SU-DHL-6 (cell line): ENCODE measurements around the gene PLXDC1.

ENCODE experiments used
- H2AFZ ChIP-seq: fragments of 200-600 bp; sonication (generic); 2 replicates; pipeline ENCODE4 v1.6.1; 2014; ENCODE audit warnings: low read depth, mild to moderate bottlenecking, moderate library complexity, mixed read lengths, antibody characterized with exemption, low read length; ENCODE audit not compliant: severe bottlenecking
- H3F3A ChIP-seq: fragments of 200-600 bp; shearing (Covaris generic); 2 replicates; pipeline ENCODE4 v1.6.0; 2016; ENCODE audit warnings: antibody characterized with exemption, mild to moderate bottlenecking; ENCODE audit not compliant: insufficient read depth
- H3K27ac ChIP-seq: fragments of 200-600 bp; sonication (generic); 2 replicates; pipeline ENCODE4 v1.5.1; 2016; ENCODE audit warnings: low read depth, mild to moderate bottlenecking, low read length, moderate library complexity, mixed read lengths
- H3K27me3 ChIP-seq: fragments of 200-600 bp; sonication (generic), shearing (Covaris generic); 2 replicates; pipeline ENCODE4 v1.6.0; 2014; ENCODE audit warnings: mild to moderate bottlenecking, low read length
- H3K36me3 ChIP-seq: fragments of 200-600 bp; sonication (generic); 2 replicates; pipeline ENCODE4 v1.6.1; 2014; ENCODE audit warnings: mild to moderate bottlenecking, low read length, mixed read lengths
- H3K4me2 ChIP-seq: fragments of 300-600, 200-600 bp; shearing (Covaris generic), sonication (generic); 2 replicates; pipeline ENCODE4 v1.6.0; 2014; ENCODE audit warnings: low read length, low read depth, mild to moderate bottlenecking; ENCODE audit not compliant: poor library complexity, severe bottlenecking
- H3K4me3 ChIP-seq: fragments of 200-600 bp; sonication (generic); 2 replicates; pipeline ENCODE4 v1.5.1; 2014; ENCODE audit warnings: antibody characterized with exemption, low read length, mild to moderate bottlenecking, mixed read lengths; ENCODE audit not compliant: insufficient read depth, poor library complexity, severe bottlenecking
- H3K79me2 ChIP-seq: fragments of 200-600 bp; sonication (generic); 2 replicates; pipeline ENCODE4 v1.6.1; 2014; ENCODE audit warnings: mild to moderate bottlenecking, low read length, moderate library complexity; ENCODE audit not compliant: insufficient read depth
- H3K9ac ChIP-seq: fragments of 200-600 bp; sonication (generic); 2 replicates; pipeline ENCODE4 v1.7.0; 2014; ENCODE audit warnings: mild to moderate bottlenecking, low read length
- H3K9me2 ChIP-seq: fragments of 200-600 bp; sonication (generic); replicated peaks from 2 replicates; pipeline ENCODE4 v1.6.1; 2014; ENCODE audit warnings: low read length; ENCODE audit not compliant: insufficient read depth
- H3K9me3 ChIP-seq: fragments of 200-600 bp; sonication (generic); 2 replicates; pipeline ENCODE4 v1.6.1; 2014; ENCODE audit warnings: low read length, mixed read lengths; ENCODE audit not compliant: insufficient read depth
- H4K20me1 ChIP-seq: fragments of 200-600 bp; sonication (generic); 2 replicates; pipeline ENCODE4 v1.6.1; 2014; ENCODE audit warnings: low read depth, mild to moderate bottlenecking, antibody characterized with exemption, low read length, moderate library complexity, mixed read lengths
- EZH2phosphoT487 ChIP-seq: fragments of 200-600 bp; sonication (generic), shearing (Covaris generic); conservative IDR thresholded peaks from 2 replicates; pipeline ENCODE4 v1.6.1; 2018; ENCODE audit warnings: mild to moderate bottlenecking, antibody characterized with exemption, low read length, moderate library complexity, mixed read lengths
- TF ChIP-seq, protein P1 (sequence below): fragments of 200-600 bp; sonication (generic); IDR thresholded peaks from one replicate; pipeline ENCODE4 v1.5.1; 2017; ENCODE audit warnings: antibody characterized with exemption, mild to moderate bottlenecking, low read length, moderate library complexity; ENCODE audit not compliant: insufficient read depth, poor library complexity, severe bottlenecking

PLXDC1 gene

DNA sequence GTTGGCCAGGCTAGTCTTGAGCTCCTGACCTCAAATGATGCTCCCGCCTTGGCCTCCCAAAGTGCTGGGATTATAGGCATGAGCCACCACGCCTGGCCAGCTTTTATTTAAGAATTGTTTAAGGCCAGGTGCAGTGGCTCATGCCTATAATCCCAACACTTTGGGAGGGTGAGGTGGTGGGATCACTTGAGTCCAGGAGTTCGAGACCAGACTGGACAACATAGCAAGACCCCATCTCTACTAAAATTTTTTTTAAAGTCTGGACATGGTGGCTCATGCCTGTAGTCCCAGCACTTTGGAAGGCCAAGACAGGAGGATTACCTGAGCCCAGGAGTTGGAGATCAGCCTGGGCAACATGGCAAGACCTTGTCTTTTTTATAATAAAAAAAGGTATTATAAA, 5.2 kb downstream of the PLXDC1 start:
- no peaks in the 10 kb centered on the region for H3K36me3 ChIP-seq
- no peak overlapping the region for H3K4me3 ChIP-seq
- H3K27ac ChIP-seq, result no peak overlapping the region
- TF ChIP-seq EZH2phosphoT487, result no peak
- TF ChIP-seq, protein P1, sequence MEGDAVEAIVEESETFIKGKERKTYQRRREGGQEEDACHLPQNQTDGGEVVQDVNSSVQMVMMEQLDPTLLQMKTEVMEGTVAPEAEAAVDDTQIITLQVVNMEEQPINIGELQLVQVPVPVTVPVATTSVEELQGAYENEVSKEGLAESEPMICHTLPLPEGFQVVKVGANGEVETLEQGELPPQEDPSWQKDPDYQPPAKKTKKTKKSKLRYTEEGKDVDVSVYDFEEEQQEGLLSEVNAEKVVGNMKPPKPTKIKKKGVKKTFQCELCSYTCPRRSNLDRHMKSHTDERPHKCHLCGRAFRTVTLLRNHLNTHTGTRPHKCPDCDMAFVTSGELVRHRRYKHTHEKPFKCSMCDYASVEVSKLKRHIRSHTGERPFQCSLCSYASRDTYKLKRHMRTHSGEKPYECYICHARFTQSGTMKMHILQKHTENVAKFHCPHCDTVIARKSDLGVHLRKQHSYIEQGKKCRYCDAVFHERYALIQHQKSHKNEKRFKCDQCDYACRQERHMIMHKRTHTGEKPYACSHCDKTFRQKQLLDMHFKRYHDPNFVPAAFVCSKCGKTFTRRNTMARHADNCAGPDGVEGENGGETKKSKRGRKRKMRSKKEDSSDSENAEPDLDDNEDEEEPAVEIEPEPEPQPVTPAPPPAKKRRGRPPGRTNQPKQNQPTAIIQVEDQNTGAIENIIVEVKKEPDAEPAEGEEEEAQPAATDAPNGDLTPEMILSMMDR, result no peak
- H4K20me1 ChIP-seq, result no peaks in the 10 kb centered on the region
- no peaks in the 10 kb centered on the region for H3F3A ChIP-seq
- no peak overlapping the region for H2AFZ ChIP-seq
- H3K27me3 ChIP-seq, result no peaks in the 10 kb centered on the region
- no peaks in the 10 kb centered on the region for H3K9me3 ChIP-seq
- H3K9me2 ChIP-seq, result no peaks in the 10 kb centered on the region
- no peaks in the 10 kb centered on the region for H3K79me2 ChIP-seq
- H3K4me2 ChIP-seq, result no peak overlapping the region
- H3K9ac ChIP-seq, result no peak overlapping the region

DNA sequence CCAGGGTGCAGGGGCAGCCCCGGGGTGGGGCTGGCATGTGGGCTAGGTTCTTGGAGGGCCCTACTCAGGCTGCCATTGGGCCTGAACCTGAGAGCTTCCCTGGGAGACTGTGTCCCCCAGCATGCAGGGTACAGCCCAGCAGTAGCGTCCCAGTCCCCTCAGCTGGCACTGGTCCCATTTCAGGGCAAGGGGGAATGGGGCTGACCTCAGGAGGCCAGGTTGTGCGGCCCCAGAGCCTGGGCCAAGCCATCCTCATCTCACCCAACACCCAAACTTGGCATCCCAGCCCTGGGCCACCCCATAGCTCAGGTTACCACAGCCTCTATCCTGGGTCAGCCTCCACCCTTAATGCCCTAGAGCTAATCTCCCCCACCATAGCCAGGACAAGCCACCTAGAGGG, 6.3 kb downstream of the PLXDC1 start:
- H3K79me2 ChIP-seq, result no peaks in the 10 kb centered on the region
- no peaks in the 10 kb centered on the region for H3K9me3 ChIP-seq
- no peaks in the 10 kb centered on the region for H3K27me3 ChIP-seq
- H3K9me2 ChIP-seq, result no peaks in the 10 kb centered on the region
- H3F3A ChIP-seq, result no peaks in the 10 kb centered on the region
- H3K4me3 ChIP-seq, result no peak overlapping the region
- H3K4me2 ChIP-seq, result no peak overlapping the region
- no peaks in the 10 kb centered on the region for H3K36me3 ChIP-seq
- no peak overlapping the region for H3K9ac ChIP-seq
- no peak overlapping the region for H3K27ac ChIP-seq
- no peak overlapping the region for H2AFZ ChIP-seq
- no peaks in the 10 kb centered on the region for H4K20me1 ChIP-seq
- TF ChIP-seq, protein P1, result no peak
- TF ChIP-seq EZH2phosphoT487, result no peak

DNA sequence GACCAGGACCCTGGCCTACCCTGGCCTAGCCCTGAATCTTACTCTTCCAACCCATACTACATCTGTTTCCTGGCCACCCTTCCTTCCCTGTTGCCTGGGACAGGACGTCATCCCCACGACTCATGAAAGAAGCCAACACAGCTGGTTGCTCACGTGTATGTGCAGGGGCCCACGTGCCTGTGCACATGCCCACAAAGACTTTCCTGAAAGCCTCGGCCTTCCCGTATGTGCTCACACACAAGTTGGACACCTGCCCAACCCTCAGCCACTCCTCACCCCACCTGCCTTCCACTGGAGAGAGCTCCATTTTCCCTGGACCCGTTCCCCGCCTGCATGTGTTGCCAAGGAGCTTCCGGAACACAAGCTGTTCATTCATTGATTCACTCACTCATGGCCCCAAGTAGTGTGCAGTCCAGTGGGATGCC, 7.0 kb downstream of the PLXDC1 start:
- TF ChIP-seq, protein P1, result no peak
- no peak for TF ChIP-seq EZH2phosphoT487
- H3K36me3 ChIP-seq, result no peaks in the 10 kb centered on the region
- no peak overlapping the region for H3K27ac ChIP-seq
- H3K9me3 ChIP-seq, result no peaks in the 10 kb centered on the region
- no peaks in the 10 kb centered on the region for H4K20me1 ChIP-seq
- no peak overlapping the region for H3K9ac ChIP-seq
- H3F3A ChIP-seq, result no peaks in the 10 kb centered on the region
- no peaks in the 10 kb centered on the region for H3K9me2 ChIP-seq
- no peak overlapping the region for H3K4me2 ChIP-seq
- no peak overlapping the region for H2AFZ ChIP-seq
- H3K27me3 ChIP-seq, result no peaks in the 10 kb centered on the region
- H3K4me3 ChIP-seq, result no peak overlapping the region
- no peaks in the 10 kb centered on the region for H3K79me2 ChIP-seq

DNA sequence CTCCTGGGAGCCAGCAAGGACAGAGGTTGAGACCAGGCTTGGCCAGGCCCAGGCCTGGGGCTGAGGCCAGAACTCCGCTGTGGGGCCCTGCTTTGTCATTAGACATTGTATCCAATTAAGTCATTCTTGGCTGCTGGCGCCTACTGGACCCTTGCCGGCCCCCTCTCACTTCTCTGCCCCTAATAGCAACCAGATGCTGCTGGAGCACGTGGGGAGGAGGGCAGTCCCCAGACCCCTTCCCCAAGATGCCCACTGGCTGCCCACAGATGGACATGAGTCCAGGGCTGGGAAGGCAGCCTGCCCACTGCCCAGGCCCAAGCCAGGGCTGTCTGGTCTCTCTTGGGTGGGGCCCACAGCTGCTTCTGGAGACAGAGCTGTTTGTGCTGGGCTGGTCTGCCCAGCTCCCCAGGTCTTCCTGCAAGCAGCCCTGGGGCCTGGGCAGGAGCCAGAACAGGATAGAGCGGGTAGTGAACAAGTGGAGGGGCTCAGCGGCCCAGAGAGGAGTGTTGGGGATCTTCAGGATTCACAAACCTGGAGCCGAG, 7.8 kb downstream of the PLXDC1 start:
- H3K9ac ChIP-seq, result no peak overlapping the region
- H3K36me3 ChIP-seq, result no peaks in the 10 kb centered on the region
- H3K79me2 ChIP-seq, result no peaks in the 10 kb centered on the region
- no peaks in the 10 kb centered on the region for H3K27me3 ChIP-seq
- H2AFZ ChIP-seq, result no peak overlapping the region
- H4K20me1 ChIP-seq, result no peaks in the 10 kb centered on the region
- no peaks in the 10 kb centered on the region for H3K9me3 ChIP-seq
- no peaks in the 10 kb centered on the region for H3F3A ChIP-seq
- H3K4me3 ChIP-seq, result no peak overlapping the region
- TF ChIP-seq, protein P1, result no peak
- no peak for TF ChIP-seq EZH2phosphoT487
- H3K9me2 ChIP-seq, result no peaks in the 10 kb centered on the region
- no peak overlapping the region for H3K27ac ChIP-seq
- H3K4me2 ChIP-seq, result no peak overlapping the region
